ENCODE data around the gene DCUN1D5. TPM values are rescaled to one million over a fixed set of nuclear protein-coding genes. Genes with fewer than 3 reads are reported as not detected.

DCUN1D5 gene
- 30.8 TPM for total RNA-seq
- long read RNA-seq, transcript DCUN1D5-201 (8 exons, 1,337 nt), result major isoform, 28 of 29 reads
- long read RNA-seq, partial matches to known transcripts, result 0 of 29 reads
- long read RNA-seq, other reads (novel, unspliced or antisense), result 1 of 29 reads

DNA sequence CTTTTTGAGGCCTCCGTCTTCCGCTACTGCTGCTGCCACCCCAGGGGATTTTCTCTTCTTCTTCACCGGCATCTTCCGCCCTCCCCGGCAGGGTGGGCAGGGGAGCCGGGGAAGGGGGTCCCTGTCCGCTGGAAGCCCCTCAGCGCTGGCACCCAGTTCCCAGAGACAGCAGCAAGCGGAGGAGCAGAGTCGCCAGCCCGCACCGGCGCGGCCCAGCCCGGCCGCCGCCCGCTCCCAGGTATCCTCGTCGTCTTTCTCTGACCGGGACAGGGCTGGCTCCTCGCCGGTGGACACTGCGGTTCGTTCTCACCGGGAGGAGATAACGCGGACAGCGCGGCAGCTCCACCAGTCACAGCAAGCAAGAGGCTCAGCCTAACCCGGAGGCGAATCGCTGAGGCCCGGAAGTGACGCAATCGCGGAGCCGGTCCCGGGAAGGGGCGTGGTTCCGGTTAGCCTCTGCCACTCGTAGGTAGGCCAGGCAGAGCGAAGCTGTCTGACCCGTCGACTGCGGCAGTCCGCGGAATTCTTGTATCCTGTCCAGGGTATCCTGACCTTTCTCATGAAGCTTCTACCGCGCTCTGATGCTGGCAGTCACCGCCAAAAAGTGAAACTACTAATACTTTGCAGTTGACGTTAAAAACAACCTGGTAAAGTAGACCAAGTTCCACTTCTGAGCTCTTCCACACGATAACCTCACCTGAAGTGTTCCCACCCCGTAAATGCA is at the start of gene DCUN1D5:
DCUN1D5 (minus strand) TSS at position 360 of the 724 bp plus-strand sequence; CDS start at position 72, 288 bp downstream.
- intact Hi-C loops (cut with DNase I), result loop anchor here (1.0 kb wide), 1 partner anchor 17 kb away; the partner anchor contains the start of gene DYNC2H1
- DNase-seq (ENCODE audit: missing footprints), result peak; percentile 98
- peak; percentile 100 for ATAC-seq

DNA sequence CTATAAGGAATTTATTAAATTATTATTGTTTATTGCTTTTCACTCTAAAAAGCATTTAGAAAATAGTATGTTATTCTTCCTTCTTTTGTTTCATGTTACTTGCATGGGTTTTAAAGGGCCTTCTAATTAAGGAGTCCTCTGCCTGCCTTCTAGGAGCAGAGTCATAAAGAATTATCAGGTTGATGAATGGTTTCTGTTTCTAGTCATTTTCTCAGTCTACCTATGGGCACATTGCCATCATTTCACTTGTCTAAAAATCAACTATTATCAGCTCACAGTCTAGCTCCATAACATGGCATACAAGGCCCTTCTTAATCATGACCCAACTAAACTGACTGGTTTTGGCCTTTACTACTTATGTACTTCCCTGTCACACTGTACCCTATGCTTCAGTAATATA is 33.5 kb upstream of the DCUN1D5 start:
- DNase-seq (ENCODE audit: missing footprints) (no peak), ATAC-seq (no peak)
- intact Hi-C loops (cut with DNase I), result no loop called here

DNA sequence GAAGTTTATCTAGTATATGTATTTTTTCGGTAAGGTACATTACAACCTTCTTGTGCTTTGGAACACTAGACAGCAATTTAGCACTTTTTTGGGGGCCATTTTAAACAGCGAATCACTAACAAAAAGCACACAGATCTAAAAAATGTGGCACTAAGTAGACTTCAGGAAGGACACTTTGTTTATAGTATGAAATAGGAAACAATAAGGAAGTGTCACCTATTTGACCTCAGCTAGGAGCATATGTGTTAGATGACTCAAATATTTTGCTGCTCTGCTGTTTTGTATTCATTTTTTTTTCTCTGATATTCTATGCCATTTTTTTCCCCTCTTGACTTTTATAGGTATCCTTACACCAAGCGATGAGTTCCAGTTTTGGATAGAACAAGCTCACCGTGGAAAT is 22.9 kb upstream of the DCUN1D5 start:
- DNase-seq (ENCODE audit: missing footprints) (no peak), ATAC-seq (no peak)
- intact Hi-C loops (cut with DNase I), result no loop called here

DNA sequence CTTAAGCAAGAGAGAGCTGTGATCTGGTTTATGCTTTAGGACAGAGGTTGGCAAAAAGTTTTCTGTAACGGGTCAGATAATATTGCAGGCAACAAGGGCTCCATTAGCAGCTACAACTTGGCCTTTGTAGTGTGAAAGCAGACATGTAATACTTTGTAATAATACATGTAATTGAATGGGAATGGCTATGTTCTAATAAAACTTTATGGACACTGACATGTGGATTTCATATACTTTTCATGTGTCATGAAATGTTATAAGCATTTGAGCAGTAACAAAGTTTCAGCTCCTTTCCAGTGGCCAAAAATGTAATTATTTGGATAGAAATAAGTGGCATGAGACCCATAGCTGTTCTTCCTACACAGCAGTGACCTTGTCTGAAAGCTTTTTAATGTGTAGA is 20.4 kb upstream of the DCUN1D5 start:
- ATAC-seq, result no peak
- DNase-seq (ENCODE audit: missing footprints), result no peak
- intact Hi-C loops (cut with DNase I), result no loop called here

DNA sequence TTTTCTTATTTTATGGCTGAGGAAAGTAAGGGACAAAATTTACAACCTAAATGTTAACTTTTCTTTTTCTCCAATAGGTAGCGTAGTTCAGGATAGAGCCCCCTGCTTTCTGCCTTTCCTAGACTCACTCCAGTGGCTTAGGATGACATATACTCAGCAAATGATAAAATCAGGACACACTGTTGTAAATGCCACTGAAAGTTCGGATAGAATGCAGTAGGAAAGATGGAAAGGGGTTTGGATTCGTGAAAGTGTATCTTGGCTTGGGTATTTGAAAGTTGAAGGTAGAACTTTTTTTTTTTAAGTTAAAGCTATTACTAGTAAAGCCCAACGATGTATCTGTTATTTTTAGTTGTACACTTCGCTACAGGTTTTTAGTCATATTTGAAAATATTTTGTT is 19.4 kb upstream of the DCUN1D5 start:
- intact Hi-C loops (cut with DNase I), result no loop called here
- DNase-seq (ENCODE audit: missing footprints) (no peak), ATAC-seq (no peak)

DNA sequence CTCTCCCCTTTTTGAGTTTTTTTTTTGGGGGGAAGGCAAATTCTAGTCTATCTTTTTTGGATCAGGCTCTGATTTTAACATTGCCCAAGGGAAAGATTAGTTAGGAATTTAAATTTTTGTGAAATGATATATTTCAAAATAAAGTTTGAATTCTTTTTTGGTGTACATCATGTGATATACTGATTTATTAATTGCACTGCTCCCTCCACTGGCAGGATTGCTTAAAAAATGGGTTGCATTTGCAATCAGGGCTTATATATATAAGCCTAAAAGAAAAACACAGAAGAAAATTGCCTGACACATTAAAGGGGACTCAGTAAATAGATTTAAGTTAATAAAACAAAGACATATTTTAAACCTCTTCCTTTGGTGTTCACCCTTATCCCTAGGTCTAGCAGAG is 18.4 kb upstream of the DCUN1D5 start:
- intact Hi-C loops (cut with DNase I), result no loop called here
- ATAC-seq (no peak), DNase-seq (ENCODE audit: missing footprints) (no peak)

DNA sequence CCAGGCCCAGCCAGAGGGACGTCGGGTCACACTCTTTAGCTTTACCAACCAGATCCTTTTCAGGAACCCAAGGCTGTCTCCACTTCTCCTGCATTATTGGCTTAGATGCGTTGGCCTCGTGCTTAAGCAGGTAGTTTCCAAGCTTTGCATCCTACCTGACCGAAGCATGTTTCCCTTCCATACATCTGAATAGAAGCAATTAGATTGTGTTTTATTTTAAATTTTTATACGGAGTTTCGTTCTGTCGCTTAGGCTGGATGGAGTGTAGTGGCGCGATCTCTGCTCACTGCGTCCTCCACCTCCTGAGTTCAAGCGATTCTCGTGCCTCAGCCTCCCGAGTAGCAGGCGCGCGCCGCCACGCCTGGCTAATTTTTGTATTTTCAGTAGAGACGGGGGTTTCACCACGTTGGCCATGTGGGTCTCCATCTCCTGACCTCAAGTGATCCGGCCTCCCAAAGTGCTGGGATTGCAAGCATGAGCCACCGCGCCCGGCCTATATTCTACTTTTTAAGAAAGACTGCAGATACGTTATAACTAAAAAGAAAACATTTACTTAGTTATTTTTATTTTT is 17.9 kb upstream of the DCUN1D5 start:
- intact Hi-C loops (cut with DNase I), result loop anchor here (1.0 kb wide), 1 partner anchor 18 kb away; the partner anchor contains the start of gene DCUN1D5
- peak; percentile 69 for DNase-seq (ENCODE audit: missing footprints)
- no peak for ATAC-seq

DNA sequence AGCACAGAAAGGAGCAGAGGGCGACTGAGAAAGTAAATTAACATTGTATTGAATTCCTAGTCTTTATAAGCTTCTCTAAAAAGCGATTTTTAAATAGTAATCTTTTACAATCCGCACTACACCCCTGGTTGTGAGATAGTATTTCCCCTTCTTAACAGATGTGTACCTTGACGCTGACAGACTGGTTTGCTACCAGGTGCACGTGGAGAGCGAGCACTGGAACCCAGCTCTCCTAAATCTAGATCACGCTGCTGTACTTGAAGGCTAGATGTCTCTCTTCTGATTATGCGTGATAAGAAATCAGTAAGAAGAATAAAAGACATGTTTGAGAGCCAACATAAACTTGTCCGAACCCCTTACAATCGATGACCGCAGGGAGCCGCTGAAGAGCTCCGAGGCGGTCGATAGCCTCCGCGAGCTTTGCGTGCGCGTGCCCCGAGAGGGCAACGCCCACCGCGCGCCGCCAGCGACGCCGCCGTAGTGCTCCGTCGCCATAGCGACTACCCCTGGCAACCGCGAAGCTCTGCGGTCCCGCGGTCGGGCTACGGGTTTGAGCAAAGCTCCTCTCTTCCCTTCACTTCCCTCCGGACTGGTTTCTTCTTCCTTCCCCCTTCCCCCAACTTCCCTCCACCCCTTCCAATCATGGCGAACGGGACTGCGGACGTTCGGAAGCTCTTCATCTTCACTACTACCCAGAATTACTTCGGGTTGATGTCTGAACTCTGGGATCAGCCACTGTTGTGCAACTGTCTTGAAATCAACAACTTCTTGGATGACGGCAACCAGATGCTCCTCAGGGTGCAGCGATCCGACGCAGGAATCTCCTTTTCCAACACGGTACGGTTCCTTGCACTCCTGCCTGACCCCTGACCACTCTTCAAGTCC is 17.2 kb upstream of the DCUN1D5 start, which contains the start of gene DYNC2H1:
DYNC2H1 (plus strand) TSS at position 494 of the 885 bp plus-strand sequence; CDS start at position 643, 149 bp downstream.
- DNase-seq (ENCODE audit: missing footprints) (peak; percentile 94), ATAC-seq (peak; percentile 100)
- intact Hi-C loops (cut with DNase I), result loop anchor here (1.0 kb wide), 1 partner anchor 17 kb away; the partner anchor contains the start of gene DCUN1D5

DNA sequence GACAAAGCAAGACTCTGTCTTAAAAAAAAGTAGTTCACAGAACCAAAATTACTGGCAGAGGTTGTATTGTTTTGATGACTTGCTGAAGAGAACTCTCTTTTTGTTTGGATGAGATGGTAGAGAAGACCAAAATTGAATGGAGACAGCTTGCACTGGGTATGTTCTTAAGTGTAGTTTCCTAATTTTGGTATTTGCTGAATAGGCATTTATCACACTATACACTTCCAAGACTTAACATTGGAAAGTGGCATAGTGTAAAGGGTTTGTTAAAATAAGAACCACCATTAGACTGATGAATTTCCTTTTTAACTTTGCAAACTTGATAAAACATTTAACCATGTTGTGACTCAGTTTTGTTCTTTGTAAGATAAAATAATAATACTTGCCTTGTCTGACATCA is 5.3 kb upstream of the DCUN1D5 start:
- ATAC-seq, result no peak
- intact Hi-C loops (cut with DNase I), result no loop called here
- DNase-seq (ENCODE audit: missing footprints), result no peak

DNA sequence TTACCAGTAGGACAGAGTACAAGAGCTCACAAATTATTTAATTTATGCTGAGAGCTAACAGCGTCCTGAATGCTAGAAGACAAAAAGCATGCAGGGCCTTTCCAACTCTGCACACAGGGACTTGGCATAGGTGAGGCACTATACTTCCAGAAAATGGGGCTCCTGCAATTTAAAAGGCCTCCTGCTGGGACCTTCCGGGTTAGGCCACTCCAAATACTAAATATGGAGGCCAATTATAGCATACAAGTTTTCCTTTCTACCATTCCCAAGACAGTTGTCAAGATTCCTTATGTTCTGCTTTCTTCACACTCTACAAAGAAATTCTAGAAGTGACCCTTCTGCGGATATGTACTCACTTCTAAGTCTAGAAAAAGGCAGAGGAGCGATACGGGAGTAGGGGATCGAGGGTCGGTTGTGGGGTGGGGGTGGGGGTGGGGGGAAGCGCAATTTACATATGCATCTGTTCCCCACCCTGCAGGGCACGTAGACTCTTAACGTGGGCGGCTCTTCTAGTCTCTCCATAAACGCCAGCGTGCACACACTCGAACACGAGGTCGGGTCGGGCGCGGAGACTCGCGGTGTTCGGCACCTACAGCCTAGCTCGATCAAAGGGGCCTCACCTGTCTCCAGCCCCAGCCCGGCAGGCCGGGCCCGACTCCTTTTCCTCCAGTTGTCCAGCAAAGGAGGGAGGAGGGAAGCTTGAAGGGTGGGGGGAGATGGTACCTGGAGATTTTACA is 728 bp downstream of the DCUN1D5 start:
- intact Hi-C loops (cut with DNase I), result no loop called here
- ATAC-seq (peak; percentile 44), DNase-seq (ENCODE audit: missing footprints) (peak; percentile 69)

DNA sequence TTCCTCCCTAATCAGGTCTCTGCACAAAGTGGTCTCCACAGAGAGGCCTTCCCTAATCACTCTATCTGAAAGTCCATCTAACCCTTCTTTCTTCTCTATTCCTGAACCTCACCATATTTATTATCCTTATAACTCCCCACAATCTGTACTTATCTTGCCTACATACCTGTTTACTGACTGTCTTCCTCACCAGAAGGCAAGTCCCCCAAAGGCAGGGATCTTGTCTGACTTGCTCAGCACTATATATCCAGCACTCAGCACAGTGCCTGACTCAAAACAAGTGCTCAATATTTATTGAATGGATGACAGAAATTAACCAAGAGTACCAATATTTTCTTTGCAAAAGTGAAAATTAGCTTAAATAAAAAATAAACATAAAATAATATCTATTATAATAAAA is 5.5 kb downstream of the DCUN1D5 start:
- DNase-seq (ENCODE audit: missing footprints) (no peak), ATAC-seq (no peak)
- intact Hi-C loops (cut with DNase I), result no loop called here

DNA sequence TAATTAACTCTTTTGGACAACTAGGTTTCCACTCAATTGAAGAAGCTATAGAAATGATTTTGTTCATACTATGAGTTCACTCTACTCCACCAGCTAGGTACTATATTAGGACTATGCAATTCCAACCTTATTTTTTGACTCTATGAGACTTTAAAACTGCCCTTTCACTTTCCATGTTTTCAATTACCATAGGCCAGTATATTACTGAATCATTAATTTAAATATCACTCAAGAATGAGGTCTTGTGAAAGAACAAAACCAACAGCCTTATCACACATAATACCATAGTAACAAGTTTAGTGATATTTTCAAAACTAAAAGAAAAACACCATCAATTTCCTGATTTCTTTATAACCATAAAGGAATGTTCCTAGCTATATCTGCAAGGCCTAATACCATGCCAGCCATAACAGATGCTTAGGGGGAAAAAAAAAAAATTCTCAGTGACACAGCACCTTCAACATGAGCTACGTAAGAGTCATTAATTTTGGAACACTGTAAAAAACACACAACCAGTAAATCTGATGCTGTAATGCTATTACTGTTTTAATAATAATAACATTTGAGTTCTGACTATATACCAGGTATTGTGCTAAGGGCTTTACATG is 6.1 kb downstream of the DCUN1D5 start:
- intact Hi-C loops (cut with DNase I), result no loop called here
- ATAC-seq, result no peak
- no peak for DNase-seq (ENCODE audit: missing footprints)

DNA sequence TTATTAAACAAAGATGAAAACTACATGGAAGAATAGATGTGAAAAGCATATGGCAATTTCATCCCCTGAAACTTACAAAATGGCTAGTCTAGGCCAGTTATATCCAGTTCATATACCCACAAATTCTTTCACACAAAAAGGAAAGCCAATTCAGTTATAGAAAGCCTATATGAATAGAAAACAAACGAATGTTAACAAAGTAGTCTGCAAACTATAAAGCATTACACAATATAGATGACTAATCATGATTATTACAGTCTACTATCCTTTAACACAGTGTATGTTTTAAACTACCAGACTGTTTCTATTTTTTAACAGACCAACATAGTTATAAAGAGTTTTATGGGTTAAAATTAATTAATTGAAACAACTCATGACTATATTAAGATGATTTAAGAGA is 12.1 kb downstream of the DCUN1D5 start:
- DNase-seq (ENCODE audit: missing footprints) (no peak), ATAC-seq (no peak)
- intact Hi-C loops (cut with DNase I), result no loop called here

DNA sequence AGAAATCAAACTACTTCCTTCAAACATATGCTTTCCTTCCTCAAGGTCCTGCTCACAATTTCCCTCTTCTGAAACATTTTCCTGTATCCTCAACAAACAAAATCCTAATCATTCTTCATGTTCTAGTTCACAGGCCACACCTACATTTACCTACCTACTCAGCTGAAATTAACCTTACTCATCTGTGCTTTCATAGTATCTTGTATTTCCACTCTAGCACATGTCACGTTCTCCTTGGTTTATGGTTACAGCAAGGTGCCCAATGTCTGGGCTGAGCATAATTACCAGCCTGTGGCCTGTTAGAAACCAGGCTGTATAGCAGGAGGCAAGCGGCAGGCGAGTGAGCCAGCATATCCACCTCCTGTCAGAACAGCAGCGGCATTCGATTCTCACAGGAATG is 13.2 kb downstream of the DCUN1D5 start:
- no peak for ATAC-seq
- no peak for DNase-seq (ENCODE audit: missing footprints)
- intact Hi-C loops (cut with DNase I), result no loop called here

DNA sequence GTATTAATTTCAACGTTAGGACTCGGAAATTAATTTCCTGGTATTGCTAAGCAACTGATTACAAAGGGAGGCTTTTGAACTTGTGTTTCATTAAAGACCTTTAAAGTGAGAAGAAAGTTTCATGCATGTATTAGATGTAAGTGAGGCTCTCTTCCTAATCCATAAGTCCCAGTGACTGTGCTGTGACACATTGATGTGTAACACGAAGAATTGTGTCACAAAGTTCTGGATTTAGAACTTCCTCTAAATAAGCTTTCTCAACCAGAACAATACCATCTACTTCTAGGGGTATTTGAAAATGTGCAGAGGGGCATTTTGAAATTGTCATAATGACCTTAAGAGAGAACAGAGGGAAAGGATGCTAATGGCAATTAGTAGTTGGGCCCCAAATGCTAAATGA is 14.4 kb downstream of the DCUN1D5 start:
- DNase-seq (ENCODE audit: missing footprints), result no peak
- intact Hi-C loops (cut with DNase I), result no loop called here
- no peak for ATAC-seq

DNA sequence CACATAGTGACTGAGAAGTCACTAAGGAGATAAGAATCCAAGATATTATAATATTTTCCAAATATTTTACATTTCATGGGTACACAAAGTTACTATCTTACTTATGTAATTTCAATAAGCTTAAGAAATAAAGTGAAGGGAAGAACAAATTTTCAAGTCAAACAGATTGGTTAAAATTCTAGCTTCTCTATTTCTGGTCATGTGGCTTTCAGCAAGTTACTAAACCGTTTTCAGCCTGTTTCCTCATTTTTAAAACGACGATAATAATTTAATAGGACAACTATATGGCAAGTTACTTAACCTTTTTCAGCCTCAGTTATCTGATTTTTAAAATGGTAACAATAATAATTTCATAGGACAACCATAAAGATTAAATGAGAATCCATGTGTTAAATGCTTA is 15.6 kb downstream of the DCUN1D5 start:
- ATAC-seq (no peak), DNase-seq (ENCODE audit: missing footprints) (no peak)
- intact Hi-C loops (cut with DNase I), result no loop called here

DNA sequence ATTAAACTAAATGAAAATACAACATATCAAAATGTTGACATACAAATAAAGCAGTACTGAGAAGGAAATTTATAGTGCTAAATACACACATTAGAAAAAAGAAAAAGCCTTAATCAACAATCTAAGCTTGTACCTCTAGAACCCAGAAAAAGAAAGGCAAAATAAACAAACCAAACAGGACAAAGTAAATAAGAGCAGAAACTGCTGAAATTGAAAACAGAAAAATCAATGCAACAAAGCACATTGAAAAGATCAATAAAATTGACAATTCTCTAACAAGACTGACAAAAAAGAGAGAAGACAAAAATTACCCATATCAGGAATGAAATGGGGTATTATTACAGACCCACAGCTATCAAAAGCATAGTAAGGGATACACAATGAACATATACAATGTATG is 21.0 kb downstream of the DCUN1D5 start:
- ATAC-seq, result no peak
- intact Hi-C loops (cut with DNase I), result no loop called here
- no peak for DNase-seq (ENCODE audit: missing footprints)

DNA sequence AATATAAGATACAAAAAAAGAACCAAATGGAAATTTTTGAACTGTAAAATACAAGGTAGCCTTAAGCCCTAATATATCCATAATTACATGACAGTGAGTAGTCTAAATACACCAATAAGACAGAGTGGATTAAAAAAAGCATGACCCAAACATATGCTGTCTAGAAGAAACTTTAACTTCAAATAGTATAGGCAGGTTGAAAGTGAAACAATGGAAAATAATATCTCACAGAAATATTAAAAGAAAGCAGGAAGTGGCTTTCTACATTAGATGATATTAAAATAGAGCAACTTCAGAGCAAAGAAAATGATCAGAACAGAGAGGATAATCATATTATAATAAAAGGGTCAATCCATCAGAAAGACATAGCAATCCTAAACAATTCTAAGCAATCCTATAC is 21.8 kb downstream of the DCUN1D5 start:
- intact Hi-C loops (cut with DNase I), result no loop called here
- ATAC-seq (no peak), DNase-seq (ENCODE audit: missing footprints) (no peak)
